GM18873 (cell line): Measurements from ENCODE around the gene PRKCD.
"Not testable (repeated sequence)": the region's sequence is repeated elsewhere in the genome, so short reads cannot be mapped to it uniquely, and the experiment has no call there.

Experiments
- ATAC-seq: cut with Tn5 transposase; IDR thresholded peaks from one replicate; pipeline ENCODE4 v1.9.1; 2021; ENCODE audit warnings: mild to moderate bottlenecking, moderate library complexity, moderate number of reproducible peaks; ENCODE audit not compliant: unreplicated experiment, low FRiP score

Gene PRKCD

DNA sequence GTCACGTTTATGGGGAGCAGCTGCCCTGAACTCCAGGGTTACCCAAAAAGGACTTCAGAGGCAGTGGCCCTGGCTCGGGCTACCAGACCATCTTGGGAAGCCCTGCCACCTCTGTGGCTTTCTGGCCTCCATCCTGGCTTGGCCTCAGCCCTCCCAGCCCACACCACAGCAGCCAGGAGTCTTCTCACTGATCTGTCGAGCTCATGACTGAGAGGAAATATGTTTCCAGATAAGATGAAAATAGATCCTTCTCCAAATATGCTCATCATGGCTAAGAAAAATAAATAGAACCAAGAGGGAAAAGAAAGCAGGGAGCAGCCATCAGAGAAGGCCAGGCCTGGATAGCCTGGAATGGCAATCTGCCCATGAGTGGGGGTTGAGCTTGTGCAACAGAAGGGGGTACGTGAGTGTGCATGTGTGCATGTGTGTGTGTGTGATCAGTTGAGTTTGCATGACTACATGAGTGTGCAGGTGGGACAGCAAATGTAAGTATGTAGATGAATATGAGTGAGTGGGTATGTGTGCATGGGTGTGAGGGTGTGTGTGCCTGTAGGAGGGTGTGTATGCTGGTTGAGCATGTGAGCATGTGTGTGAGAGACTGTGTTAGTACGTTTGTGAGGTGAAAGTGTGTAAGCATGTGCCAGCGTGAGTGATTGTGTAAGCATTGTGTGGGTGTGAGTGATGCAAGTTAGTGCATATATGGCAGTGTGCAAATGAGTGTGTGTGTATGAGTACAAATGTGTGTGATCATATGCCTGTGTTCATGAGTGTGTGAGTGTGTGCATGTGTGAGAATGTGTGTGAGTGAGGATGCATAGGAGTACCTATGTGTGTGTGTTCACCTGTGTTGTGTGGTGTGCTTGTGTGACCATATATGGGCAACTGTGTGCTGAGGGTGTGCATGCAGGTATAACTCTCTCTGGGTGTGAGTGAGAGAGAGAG, 20.8 kb upstream of the PRKCD start:
- ATAC-seq: no peak

DNA sequence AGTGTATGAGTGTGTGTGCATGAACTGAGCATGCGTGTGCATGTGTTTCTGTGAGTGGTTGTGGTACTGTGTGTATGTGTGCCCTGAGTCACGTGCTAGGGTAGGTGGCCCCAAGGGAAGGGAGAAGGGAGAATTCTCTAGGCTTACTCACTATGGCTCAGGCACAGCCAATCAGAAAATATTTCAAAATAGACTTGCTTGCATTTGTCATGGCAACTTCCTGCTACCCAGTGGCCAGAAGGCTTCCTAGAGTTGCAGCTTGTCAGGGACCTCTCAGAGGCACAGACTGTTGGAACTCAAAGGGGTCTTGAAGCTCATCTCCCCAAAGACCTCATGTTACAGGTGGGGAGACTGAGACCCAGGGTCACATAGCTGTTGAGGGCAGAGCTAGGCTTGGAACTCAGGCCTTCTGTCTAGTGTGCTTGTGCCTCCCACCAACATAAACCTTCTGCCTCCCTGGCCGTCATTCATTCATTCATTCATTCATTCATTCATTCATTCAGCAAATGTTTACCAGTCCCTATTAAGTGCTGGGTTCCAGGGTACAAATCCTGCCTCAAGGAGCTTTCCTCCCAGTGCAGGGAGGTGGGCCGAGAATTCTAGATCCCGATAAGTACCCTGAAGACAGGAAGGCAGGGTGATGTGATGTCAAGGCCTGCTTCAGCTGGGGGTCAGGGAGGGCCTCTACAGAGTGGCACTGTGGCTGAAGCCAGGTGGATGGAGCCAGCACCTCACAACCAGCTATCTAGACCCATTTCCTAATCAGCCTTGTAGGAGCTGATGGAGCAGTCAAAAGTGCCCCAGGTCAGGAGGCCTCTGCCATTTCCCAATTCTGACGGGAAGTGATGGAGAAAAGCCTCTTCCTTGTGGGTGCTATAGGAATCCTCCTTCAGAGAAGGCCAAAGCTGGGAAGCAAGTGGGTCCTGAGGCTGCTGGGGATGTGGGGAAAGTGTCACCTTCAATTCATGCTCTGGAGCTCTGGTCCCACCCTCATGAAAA, 19.9 kb upstream of the PRKCD start:
- ATAC-seq: no peak

DNA sequence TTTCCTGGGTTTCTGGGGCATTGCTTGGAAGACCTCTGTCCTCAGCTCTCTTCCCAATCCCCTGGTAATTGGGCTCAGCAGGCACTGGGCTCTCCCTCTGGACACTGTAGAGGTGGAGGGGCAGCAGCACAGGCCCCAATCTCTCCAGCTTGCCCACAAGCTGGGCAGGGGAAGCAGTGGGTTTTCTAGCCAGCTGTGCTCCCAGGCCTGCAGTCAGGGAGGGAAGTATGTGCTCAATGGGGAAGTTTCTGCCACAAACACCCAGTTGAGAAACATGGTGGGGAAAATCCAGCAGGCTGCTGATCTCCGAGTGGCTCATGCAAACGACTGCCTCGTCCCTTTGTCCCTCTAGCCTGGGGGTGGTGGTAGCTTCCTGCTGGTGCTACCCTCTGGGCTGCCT, 18.0 kb upstream of the PRKCD start:
- no peak for ATAC-seq

DNA sequence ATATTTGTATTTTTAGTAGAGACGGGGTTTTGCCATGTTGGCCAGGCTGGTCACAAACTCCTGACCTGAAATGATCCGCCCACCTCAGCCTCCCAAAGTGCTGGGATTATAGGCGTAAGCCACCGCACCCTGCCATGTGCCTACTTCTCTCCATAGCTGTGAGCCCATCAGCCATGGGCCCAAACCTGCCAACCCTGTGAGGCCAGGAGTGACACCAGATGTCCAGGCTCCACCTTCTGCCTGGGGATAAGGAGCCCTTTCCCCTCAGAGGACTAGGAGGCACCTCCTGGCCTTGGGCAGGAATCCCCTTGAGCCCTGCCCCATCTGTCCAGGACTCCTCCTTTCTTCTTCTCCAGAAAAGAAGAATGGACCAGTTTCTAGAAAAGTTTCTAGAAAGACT, 16.6 kb upstream of the PRKCD start:
- ATAC-seq: no peak

DNA sequence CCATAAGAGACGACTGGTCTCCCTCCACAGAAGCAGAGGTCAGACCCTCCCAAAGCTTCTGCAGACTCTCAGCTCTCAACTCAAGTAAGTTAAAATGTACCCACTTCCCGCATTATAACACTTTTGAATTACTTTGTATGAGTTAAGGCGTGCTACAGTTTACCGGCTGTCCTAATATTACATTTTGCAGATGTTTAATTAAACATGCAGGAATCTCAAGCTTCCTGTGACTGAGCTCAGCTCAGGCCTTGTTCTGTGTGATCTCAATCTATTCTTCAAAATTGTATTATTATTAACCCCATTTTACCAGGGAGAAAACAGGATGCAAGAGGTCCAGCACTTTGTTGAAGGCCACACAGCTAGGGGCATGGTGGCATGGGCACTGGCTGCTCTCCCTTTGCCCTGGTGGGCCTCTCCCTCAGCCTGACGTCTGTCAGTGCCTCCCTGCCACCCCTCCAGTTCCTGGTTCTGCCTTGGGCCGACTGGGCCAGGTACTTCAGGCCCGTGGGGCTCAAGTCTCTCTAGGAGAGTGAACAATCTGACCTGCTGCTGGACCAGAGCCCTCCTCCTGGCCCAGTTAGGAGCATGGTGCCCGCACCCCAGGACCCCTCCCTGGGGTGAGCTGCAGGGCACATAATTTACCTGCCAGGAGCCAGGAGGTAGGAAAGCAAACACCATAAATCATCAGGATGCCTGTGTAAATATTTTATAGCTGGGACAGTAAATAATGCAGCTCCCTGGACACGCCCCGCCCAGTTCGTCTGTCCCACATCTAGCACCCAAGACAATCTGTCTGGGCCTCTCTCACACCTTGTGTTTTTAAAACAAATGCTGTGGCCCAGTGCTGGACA, 15.9 kb upstream of the PRKCD start:
- no peak for ATAC-seq

DNA sequence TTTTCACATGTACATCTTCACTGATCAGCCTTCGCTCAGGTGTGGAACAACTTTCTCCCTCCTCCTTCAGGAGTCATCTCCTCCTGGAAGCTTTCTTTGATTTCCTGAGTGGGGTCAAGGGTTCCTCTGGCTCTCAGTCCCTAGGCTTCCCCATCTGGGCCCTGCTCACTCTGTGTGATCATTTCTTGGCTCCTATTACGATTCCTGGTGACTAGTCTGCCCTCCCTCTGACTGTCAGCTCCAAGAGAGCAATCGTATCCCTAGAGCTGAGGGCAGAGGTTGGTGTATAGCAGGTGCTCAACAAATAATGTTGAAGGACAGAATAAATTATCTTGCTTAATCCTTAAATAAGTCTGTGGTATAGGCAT, 15.3 kb upstream of the PRKCD start:
- ATAC-seq: no peak

DNA sequence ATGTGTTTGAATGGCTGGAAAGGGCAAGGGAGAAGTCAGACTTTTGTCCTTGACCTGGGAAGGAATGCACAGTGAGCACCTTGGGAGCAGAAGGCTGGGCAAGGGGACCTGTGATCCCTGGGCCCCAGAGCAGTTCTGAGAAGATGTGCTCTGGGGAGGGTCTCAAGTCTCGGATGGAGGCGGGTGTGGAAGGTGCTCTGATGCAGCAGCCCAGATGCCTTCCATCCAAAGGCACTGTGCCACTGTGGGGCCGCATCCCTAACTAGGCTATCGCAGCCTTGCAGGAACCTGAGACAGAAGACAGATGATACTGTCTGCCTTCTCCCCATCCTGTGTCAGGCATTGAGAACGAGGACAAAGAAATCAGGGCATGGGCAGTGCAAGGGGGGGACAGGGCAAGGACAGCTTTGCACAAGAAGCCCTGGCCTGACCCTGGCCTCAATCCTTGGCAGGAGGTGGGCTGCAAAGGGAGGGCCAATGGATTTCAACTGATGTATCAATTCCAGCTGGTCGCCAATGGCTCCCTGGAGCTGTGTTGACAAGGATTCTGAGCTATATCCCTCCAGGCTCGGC, 14.6 kb upstream of the PRKCD start:
- ATAC-seq: no peak

DNA sequence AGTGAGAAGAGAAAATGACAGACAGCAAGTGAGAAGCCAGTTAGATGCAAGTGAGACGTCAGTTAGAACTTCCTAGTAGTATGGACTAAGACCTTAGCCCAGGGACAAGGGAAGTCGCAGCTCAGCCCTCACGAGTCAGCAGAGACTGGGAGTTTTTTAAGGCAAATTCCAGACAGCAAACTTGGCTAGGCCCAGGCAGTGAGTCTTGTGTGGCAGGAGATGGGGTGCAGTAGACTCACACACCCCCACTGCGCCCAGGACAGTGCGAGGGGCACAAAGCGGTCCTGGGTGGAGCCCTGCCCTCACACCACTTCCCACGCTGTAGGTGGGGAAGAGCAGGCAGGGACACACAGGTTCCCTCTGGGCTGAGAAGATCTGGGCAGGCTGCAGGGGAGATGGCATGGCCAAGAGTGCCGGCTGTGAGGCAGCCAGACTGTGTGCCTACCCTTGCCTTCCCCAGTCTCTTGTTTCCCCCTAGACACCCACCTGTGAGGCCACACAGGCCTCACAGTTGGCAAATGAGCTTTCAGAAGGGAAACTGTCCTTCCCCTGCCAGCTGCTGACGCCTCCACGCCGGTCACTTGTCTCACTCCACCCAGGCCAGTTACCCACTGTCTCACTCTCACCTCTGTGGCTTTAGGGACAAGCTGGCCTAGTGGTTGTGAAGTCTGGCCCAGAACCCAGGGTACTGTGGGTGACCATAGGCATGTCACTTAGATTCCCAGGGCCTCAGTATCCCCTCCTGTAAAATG, 13.7 kb upstream of the PRKCD start:
- ATAC-seq: no peak

DNA sequence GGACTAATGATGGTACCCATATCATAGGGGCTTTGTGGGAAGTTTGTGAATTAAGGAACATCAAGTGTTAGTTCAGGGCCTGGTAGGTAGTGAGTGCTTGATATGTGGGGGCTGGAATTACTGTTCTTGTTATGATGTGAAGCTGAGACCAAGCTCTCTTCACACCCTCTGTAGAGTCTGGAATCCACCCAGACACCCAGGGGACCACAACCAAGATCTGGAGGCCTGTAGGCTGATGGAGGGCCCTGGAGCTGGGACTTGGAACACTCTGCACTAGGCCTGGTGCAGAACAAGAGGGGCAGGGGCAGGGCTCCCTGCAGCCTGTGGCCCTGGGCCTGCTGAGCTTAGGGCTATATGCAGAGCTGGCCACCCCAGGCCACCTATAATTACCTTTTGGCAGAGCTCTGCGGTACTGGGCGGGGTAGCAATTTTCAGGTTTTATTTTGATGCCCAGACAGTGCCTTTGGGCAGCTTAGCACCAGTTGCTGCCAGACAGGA, 13.1 kb upstream of the PRKCD start:
- ATAC-seq: no peak

DNA sequence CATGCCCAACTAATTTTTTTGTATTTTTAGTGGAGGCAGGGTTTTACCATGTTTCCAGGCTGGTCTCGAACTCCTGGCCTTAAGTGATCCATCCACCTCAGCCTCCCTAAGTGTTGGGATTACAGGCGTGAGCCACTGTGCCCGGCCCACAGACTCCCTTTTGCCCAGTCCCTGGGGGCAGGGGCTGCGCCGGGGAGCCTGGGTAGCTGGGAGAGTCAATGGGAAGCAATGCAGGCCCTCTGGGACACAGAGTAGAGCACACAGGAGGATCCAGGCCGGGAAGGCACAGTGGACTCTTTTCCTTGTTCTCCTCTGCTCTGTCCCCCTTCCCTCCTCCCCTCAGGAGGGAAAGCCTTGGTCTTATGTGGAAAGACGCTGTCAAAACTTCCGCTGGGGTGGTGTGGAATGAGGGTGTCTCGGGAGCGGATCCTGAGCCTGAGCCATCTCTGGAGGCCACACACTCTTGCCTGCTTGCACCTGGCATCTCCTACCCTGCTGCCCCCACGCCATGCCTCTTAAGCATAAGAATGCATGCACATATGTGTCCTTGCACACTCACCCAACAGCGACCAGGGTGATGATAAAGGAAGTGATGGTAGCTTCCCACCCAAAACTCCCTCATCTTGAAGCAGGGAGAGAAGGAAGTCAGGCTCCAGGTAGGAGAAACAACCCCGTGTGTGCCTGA, 11.9 kb upstream of the PRKCD start:
- no peak for ATAC-seq

DNA sequence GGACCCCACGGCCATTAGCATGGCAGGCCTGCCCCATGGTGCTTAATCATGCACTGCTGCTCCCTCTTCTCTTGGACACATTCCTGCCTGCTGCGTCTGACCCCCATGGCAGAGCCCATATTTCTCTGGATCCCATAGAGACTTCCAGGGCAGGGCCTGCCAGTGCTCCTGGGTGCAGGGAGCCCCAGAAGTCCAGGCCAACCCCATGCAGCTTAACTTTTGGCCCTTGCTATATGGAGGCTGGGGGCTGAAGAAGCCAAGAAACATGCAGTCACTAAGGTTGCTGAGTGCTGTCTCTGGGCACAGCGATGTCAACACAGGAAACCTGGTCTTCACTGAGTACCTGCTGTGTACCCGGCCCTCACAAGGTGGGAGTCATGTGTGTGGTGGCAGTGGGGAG, 11.3 kb upstream of the PRKCD start:
- ATAC-seq: no peak

DNA sequence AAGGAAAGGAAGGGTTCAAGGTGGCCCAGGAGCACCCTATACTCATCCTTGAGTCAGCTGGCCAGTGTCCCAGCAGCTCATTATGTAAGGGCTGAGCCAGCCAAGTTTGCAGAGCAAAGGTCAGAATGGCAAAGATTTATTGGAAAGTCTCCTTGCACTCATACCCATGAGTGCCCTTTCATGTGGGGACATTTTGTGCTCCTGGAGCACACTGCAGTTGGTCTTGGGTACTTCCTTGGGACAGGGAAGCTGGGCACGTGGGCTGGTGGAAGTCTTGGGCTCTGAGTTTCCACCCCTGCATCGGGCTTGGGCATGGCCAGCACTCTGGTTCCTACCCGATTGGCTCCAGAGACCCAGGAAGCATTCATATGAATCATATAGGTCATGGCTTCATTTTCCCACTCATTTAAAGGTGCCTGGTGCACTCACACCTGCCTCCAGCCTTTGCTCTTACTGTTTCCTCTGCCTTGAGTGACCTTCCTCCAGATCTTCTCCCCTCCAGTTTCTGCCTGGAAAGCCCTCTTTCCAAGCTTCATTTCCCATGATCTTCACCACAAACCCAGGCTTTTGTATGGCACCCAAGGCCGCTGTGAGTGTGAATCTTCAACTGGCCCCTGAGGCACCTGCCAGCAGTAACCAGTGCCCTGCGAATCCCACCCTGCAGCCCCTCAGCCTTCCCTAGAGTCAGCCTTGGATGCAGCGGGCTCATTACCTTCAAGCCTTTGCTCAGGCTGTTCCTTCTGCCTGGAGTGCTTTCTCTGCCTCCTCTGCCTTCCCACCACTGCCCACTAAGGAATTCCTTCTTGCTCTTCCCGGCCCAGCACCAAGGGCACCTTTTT, 10.5 kb upstream of the PRKCD start:
- no peak for ATAC-seq

DNA sequence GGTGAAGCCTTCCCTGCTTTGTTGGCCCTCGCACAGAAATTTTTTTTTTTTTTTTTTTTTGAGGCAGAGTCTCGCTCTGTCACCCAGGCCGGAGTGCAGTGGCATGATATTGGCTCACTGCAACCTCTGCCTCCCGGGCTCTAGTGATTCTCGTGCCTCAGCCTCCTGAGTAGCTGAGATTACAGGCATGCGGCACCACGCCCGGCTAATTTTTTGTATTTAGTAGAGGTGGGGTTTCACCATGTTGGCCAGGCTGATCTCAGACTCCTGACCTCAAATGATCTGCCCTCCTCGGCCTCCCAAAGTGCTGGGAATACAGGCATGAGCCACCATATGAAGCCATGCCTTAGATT, 9.9 kb upstream of the PRKCD start:
- not testable (repeated sequence) for ATAC-seq

DNA sequence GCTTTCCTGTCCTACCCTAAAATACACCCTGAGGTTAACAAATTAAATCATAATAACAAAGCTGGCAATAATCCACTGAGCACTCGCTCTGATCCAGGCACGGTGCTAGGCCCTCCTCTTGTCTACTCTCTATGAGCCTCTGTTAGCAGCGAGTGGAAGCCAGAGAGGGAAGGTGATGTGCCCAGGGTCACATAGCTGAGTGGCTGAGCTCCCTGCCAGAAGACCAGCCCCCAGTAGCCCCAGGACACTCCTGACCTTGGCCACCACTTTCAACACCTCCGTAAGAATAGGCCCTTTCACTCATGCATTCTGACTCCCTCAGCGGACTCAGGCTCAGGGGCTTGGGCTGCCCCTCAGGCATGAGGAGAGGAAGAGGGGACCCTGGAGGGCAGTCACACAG, 9.5 kb upstream of the PRKCD start:
- ATAC-seq: no peak

DNA sequence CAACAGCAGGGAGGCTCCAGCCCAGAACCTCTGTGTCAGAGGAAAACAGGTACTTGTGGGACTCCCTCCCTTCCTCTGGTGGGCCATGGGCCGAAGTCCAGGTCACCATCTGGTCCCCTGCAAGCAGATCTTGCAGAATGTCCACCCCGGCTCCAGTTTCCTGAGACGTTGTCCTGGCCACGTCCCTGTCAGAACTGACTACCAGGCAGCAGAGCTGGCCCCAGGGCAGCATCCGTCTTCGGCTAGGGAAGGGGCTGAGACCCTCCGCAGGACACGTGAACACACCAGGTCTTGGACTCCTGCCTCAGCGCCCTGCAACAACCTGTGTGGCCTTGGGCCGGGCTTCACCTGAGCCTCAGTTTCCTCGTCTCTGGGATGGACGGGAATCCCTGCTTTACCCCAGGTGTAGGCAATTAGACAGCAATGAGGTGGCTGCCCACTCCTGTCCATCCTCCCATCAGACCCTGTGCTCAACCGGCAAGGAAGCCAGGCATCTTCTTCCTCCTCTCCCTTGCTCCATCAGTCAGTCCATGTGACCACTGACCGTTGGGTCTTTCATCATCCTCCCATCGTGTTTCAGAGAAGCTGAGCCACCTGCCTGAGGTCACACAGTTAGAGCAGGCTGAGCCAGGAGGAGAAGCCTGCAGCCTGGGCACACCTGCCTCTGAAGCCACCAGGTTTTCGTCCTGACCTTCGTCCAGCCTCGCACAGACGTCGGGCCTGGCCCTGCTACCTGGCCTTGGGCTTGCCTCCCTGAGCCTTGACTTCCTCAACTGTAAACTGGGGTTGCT, 8.9 kb upstream of the PRKCD start:
- no peak for ATAC-seq

DNA sequence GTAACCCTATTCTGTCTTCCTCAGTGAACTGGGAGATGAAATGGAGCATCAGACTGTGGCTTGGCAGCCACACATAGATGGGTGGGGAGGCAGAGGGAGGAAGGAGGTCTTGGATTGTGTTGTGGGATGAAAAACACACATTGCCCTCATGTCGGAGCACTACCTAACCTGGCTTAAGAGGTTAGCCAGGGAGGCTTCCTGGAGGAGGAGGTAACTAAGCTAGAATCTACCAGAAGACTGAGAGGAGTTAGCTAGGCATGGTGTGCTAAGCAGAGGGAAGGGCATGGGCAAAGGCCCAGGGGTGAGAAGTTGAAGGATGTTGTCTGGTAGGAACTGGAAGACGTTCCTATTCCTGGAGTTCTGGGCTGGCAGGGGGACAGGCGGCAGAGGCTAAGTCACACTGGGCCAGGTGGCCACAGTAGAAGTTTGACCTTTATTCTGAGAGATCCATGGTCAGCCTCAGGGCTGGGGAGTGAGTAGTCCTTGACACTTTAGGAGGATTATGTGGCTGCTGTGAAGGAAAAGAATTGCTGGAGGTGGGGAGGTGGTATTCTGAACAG, 7.7 kb upstream of the PRKCD start:
- no peak for ATAC-seq

DNA sequence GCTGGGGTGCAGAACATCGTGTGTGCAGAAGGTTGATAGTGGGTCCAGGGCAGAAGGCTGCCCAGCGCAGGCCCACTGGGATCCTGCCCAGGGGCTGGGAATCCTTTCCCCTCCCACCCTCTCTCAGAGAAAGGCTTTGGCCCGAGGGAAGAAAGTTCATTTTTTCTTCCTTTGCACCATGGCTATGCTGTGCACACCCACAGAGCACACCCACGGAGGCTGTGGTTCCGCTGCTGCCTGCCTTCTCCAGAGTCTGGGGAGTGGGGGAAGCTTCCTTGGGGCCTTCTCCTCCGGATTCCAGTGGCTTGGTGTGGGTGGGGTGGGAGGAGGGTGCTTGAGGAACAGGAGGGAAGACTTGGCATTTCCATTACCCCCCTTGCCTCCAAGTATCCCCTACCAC, 7.0 kb upstream of the PRKCD start:
- ATAC-seq: no peak
